ENCODE results near the gene NSMCE3.

GRCh38 chr15:29280514-29280913, 10.9 kb upstream of the NSMCE3 start:
- TF ChIP-seq CTCF (conservative IDR thresholded peaks at IDR 0.05; ENCODE audit: low read depth, low read length) (no peak), EZH2 (IDR thresholded peaks at IDR 0.05; ENCODE audit: low read length, unreplicated experiment) (no peak), EZH2phosphoT487 (IDR thresholded peaks at IDR 0.05; ENCODE audit: borderline replicate concordance, low read length) (no peak)
